Endothelial cell (in vitro differentiated cells): Measurements from ENCODE around the gene RECQL5. TPM values are rescaled to one million over a fixed set of nuclear protein-coding genes. Genes with fewer than 3 reads are reported as not detected.

Experiments
- DNase-seq: peaks from one replicate; pipeline ENCODE4 v3.0.0; 2021; ENCODE audit warnings: low spot score
- H3K27ac Mint-ChIP-seq: one replicate; pipeline ENCODE4 v1.8.0; 2021; ENCODE audit warnings: mixed read lengths, inconsistent platforms; ENCODE audit not compliant: unreplicated experiment
- H3K27me3 Mint-ChIP-seq: one replicate; pipeline ENCODE4 v1.8.0; 2021; ENCODE audit warnings: mild to moderate bottlenecking, moderate library complexity, mixed read lengths, inconsistent platforms; ENCODE audit not compliant: unreplicated experiment
- H3K36me3 Mint-ChIP-seq: one replicate; pipeline ENCODE4 v1.8.0; 2021; ENCODE audit warnings: mild to moderate bottlenecking, low read depth, mixed read lengths, inconsistent platforms; ENCODE audit not compliant: unreplicated experiment
- H3K4me1 Mint-ChIP-seq: one replicate; pipeline ENCODE4 v1.8.0; 2021; ENCODE audit warnings: mild to moderate bottlenecking, mixed read lengths, inconsistent platforms; ENCODE audit not compliant: unreplicated experiment
- H3K4me3 Mint-ChIP-seq: one replicate; pipeline ENCODE4 v1.8.0; 2021; ENCODE audit warnings: mild to moderate bottlenecking, mixed read lengths, inconsistent platforms; ENCODE audit not compliant: unreplicated experiment
- H3K9me3 Mint-ChIP-seq: one replicate; pipeline ENCODE4 v1.8.0; 2021; ENCODE audit warnings: mixed read lengths, inconsistent platforms; ENCODE audit not compliant: unreplicated experiment
- CTCF ChIP-seq: fragments of 200-600 bp; sonication (generic); IDR thresholded peaks from one replicate; pipeline ENCODE4 v1.5.0; 2021; ENCODE audit warnings: antibody characterized with exemption; ENCODE audit not compliant: unreplicated experiment
- total RNA-seq: library from RNA; stranded (reverse); fragmentation: NEBNext Ultra II Directional; extraction: Animal tissue kit (Norgen Biotek cat#: 25700); gene quantifications from one replicate; pipeline ENCODE4 v1.2.1, GENCODE V29; 2021; ENCODE audit not compliant: unreplicated experiment

Gene RECQL5
- total RNA-seq, 1 donor from 2014 or later: 40.2 TPM

GRCh38 chr17:75617218-75617617, 49.7 kb downstream of the RECQL5 start:
- Mint-ChIP-seq H3K4me1 (no peaks in the 10 kb centered on the region), H3K36me3 (peaks cover 11% of the 10 kb centered on the region), H3K27me3 (peaks cover 13% of the 10 kb centered on the region), H3K9me3 (no peaks in the 10 kb centered on the region), H3K4me3 (no peak overlapping the region), H3K27ac (no peak overlapping the region)
- DNase-seq: no peak
- TF ChIP-seq CTCF: no peak

GRCh38 chr17:75616521-75617122, 50.3 kb downstream of the RECQL5 start:
- no peak for TF ChIP-seq CTCF
- H3K9me3 Mint-ChIP-seq: no peaks in the 10 kb centered on the region
- no peak for DNase-seq
- no peaks in the 10 kb centered on the region for H3K4me1 Mint-ChIP-seq
- H3K27me3 Mint-ChIP-seq: peaks cover 13% of the 10 kb centered on the region
- no peak overlapping the region for H3K27ac Mint-ChIP-seq
- peaks cover 12% of the 10 kb centered on the region for H3K36me3 Mint-ChIP-seq
- H3K4me3 Mint-ChIP-seq: no peak overlapping the region

- no peaks in the 10 kb centered on the region for H3K4me1 Mint-ChIP-seq
- no peak for DNase-seq
- H3K27me3 Mint-ChIP-seq: peaks cover 13% of the 10 kb centered on the region
- no peaks in the 10 kb centered on the region for H3K9me3 Mint-ChIP-seq
- H3K27ac Mint-ChIP-seq: no peak overlapping the region
- H3K36me3 Mint-ChIP-seq: peaks cover 12% of the 10 kb centered on the region
- TF ChIP-seq CTCF: no peak
- H3K4me3 Mint-ChIP-seq: no peak overlapping the region
These were observed 51.7 kb downstream of the RECQL5 start for GRCh38 chr17:75615301-75615700.

GRCh38 chr17:75614556-75615270, 52.2 kb downstream of the RECQL5 start:
- Mint-ChIP-seq H3K4me1 (no peaks in the 10 kb centered on the region), H3K27ac (no peak overlapping the region), H3K9me3 (no peaks in the 10 kb centered on the region), H3K36me3 (peaks cover 12% of the 10 kb centered on the region), H3K27me3 (peaks cover 13% of the 10 kb centered on the region), H3K4me3 (no peak overlapping the region)
- no peak for TF ChIP-seq CTCF
- no peak for DNase-seq

GRCh38 chr17:75614006-75614405, 52.9 kb downstream of the RECQL5 start:
- Mint-ChIP-seq H3K4me3 (no peak overlapping the region), H3K4me1 (no peaks in the 10 kb centered on the region), H3K9me3 (no peaks in the 10 kb centered on the region), H3K27ac (no peak overlapping the region), H3K27me3 (peaks cover 10% of the 10 kb centered on the region), H3K36me3 (peaks cover 12% of the 10 kb centered on the region)
- no peak for TF ChIP-seq CTCF
- DNase-seq: no peak
